Measurements from ENCODE around the gene FREM1.

FREM1 gene

DNA sequence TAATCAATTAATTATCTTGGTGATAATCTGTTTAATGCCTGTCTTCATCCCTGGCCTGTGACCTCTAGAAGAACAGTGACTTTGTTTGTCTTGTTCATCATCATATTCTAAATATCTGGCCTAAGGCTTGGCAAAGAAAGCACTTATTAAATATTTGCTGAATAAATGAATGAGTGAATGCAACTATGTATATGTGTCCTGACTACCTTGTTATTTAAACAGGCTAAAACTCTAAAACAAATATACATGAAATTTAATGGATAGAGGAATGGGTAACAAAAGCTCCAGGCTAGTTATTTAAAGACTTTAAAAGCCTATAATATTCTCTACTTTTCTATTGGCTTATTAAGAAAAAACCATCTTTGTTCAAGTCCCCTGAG lies 96.0 kb downstream of the FREM1 start:
- no peak for DNase-seq (ENCODE audit: low read depth)

DNA sequence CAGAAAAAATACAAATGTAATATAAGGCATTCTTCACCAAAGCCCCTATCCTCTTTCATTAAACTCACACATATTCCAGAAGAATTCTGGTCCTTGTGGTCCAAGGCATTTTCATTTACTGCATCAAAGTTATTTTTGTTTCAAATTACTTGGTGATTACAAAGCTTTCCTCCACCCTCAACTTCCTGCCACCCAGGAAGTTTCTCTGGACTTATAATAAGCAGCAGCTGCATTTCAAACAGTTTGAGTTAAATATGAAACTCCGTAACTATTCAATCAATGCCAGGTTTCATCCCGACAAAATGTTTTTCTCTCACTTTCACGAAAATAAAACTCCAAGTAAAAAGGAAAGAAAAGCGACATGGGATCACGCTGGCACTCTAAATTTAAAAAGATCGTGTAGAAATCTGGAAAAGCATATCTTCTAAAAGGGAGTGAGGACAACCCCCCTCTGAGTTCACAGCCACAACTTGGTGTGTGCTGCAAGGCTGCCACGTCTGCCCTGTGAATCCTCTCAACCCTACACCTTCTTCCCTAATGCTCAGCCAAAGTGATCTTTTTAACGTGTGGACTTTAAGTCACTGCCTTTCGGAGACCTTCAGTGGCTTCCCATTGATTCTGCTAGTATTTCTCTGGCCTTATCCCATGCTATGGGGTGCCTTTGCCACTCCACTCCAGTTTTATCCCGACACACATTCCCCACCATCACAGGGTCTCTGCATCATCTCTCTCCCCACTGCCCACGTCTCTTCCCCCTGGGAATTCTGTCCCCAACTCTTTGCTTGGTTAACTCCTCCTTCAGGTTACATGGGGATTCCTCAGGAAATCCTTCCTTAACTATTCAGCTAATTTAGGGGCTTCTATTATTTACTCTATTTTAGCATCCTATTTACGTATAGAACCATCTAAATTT lies 96.6 kb downstream of the FREM1 start:
- DNase-seq (ENCODE audit: low read depth) = no peak

DNA sequence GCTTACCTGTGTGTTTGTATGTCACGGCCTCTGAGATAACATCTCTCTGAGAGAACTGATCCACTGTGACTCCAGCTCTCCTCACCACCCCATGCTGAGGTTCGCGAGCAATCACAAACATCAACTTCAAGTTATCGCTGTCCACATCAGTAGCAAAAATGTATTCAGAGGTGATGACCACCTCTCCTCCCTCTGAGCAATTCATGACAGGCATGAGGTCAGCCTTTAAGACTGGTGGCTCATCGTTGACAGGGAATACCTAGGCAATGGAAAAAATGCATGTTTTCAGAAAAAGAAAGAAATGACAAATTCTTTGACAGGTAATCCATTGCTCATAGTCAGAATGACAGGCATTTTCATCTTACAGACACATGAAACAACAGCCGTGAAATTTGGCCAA lies 97.4 kb downstream of the FREM1 start:
- DNase-seq (ENCODE audit: low read depth) = no peak

DNA sequence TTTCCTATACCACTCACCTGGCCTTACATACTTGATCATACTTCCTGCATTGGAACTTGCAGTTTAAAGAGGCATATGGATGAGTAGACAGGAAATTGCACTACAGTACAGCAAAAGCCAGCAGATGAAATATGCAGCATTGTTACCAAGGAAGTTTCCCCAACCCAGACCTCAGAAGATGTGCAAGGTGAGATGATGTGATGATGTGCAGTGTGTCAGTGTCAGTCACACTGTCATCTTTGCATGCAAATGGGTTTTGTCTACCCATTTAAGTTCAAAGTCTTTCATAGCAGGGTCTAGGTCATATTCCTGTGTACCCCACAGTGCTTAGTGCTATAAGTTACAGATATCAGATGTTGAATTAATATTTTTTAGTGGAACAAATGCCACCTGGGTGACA lies 98.4 kb downstream of the FREM1 start:
- no peak for DNase-seq (ENCODE audit: low read depth)

DNA sequence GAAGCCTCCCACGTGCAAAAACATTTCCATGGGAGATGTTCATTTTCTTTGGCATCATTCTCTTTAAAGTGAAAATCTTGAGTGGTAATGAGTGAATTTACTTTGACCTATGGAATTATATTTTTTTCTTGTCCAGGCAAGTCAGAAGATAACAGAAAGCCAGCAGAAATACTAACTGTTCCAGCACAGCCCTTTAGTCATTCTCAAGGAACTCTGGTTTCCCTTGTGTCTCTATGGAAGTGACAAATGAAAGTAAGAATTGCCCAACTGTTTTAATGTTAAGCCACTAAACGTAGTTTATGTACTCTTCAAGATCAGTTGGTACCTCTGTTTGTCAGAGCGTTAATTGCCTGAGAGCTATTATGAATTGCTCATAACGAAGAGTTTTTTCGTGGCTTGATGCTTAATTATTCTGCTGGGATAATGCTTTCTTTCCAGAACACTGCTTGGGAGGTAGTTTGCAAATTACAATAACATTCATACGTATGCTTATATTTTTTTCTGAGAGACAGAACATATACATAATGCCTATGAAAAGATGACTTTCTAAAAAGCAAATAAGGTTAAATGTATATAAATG lies 103.2 kb downstream of the FREM1 start:
- no peak for DNase-seq (ENCODE audit: low read depth)

DNA sequence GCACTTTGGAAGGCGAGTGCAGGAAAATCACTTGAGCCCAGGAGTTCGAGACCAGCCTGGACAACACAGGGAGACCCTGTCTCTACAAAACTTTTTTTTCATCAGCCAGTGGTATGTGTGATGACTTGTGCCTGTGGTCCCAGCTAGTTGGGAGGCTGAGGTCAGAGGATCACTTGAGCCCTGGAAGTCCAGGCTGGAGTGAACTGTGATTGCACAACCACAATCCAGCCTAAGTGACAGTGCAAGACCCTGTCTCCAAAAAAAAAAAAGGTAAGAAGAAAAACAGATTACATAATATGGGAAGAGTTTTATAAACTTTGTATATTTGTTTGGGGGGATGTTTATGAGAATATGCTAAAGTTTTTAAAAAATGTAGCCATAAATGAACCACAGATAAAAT lies 111.2 kb downstream of the FREM1 start:
- no peak for DNase-seq (ENCODE audit: low read depth)

DNA sequence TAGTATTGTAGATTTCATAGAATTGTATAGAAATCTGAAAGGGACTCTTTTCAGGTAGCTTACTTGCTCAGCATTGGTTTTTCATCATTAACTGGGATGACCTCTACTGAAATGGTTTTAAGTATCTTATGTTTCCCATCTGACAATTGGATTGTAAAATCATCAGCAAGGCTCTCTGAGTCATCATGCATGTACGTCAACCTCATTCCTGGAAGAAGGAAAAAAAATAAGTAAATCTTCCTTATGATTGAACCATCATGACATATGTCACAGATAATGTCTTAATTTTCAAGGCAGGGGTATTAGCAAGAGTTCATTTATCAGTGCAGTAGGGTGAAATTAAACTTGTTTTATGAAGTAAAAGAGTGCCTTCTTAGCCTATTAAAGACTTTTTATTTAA lies 112.8 kb downstream of the FREM1 start:
- DNase-seq (ENCODE audit: low read depth) = no peak

DNA sequence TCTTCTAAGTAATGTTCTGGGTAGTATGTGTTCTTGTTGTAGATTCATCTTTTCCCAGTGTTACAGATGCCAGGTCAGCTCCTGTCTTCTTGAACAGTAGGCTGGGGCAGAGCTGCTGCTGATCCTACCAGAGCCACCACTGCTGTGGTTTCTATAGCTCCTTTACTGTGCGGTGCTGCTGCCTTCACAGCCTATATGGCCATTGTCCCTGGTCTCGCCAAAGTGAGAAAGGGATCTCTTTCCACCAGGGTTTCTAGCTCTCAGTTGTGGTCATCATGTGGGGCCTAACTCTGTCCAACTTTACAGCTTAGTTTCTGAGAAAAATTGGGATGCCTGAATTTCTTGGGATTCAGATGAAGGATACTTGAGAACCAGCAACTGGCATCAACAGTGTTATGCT lies 116.8 kb downstream of the FREM1 start:
- no peak for DNase-seq (ENCODE audit: low read depth)

DNA sequence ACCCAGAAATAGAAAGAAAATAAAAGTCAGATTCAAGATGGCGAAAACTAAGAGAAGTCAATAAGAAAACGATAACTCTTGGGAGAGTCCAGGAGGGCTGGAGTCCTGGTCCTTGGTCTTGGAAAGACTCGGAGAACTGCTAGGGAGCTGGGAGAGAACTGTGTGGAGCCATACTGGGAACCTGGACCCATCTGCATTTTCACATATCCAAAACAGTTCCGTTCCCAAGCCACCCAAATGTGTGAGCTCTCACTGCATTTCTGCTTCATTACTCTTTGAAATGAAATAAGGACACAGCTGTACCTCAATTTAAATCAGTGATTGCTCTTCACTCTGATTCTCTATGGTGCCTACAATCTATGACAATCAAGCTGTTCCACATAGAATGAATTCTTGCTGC lies 119.6 kb downstream of the FREM1 start:
- DNase-seq (ENCODE audit: low read depth) = no peak

DNA sequence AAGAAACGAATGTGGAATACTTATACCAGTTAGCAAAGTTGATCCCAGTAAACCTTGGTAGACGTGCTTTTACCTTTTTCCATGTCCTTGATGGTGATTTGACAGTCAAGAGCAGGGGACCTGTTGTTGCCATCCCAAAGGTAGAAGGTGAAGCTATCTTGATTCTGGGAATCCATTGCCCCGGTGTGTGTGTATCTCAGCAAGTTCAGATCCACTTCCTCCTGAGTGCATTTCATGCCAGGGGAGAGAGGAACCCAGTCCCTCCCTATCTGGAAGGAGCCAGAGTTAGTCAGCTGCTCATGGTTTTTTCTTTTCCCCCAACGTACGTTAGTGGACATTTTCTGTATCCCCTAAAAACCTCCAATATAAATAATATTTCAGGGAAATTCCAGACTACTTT lies 121.4 kb downstream of the FREM1 start:
- DNase-seq (ENCODE audit: low read depth) = no peak

DNA sequence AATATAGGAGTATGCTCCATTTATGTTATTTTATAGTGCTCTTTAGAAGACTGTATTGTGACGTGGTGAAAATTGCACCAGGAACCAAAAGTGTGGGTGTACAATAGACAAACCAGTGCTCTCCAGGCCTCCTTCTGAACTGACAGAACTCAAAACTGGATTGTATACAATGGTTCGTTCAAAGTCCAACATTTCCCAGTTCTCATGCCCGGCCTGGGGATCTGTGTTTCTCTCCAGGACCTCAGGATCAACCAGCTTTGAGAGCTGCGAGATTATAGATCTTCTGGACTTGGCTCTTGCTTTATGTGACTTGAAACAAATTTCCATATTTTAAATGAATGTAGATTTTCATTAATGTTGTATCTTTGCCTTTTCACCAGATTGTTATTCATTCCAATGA lies 126.9 kb downstream of the FREM1 start:
- no peak for DNase-seq (ENCODE audit: low read depth)

DNA sequence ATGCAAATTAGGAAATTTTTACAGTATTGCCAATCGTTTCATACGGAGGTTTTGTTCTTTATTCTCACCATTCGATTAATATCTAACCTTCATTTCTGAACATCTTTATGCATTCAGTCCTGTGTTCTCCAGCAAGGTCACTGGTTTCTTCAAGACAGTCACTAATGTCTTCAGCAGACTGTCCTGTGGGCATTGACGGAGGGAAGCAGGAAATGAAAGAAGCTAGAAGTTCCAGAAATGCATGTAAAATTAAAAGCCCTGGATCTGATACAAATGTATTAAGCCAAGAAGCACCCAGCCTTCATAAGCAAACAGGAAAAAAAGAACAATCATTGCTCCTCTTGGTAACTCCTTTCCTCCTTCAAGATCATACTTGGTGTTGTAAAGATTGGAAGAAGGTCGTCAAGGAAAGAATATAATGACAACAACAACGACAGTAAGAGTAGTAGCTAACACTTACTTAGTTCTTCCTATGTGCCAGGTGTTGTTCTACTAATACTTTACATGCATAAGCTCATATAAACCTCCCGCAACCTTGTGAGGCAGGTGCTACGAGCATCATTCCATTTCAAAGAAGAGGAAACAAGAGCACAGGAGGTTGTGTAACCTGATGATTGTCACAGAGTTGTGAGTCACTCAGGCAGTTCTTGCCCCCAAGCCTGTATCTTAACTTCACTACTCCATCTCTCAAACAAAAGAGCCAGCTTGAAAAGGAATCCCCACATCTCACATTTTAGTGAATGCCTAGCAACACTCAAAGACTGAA lies 127.8 kb downstream of the FREM1 start:
- DNase-seq (ENCODE audit: low read depth) = no peak

DNA sequence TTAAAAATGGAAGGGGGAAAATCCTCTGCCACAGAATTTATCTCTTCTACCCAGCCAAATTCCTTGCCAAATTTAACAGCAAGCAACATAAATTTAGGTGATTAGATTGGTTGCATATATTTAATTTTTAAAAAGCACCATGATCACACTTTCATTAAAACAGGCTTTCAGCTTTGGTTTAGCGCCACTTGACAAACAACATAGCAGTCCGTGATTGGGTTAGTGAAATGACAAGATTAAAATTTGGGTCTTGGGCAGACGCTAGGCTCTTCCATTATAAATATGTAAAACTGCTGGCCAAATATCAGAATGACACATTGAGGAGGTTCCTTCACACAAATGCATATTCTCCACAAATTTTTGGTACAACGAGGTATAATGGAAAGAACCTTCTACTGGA lies 129.5 kb downstream of the FREM1 start:
- no peak for DNase-seq (ENCODE audit: low read depth)

DNA sequence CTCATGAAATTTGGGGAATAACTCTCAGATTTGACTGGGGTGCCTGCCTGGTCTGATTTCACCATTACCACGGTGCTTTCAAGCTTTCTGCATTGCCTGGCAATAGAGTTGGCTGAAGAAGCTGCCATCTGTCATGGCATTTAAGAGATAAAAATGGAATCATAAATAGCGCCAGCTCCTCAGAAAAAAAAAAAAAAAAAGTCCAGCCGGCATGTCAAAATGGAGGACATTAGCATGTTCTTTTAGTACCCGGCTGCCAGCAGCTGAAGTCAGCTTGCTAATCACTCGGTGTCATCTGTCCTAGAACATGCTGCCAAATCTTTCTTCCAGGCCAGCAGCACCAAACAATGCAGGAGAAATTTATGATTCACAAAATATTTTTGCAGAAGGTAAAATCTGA lies 130.0 kb downstream of the FREM1 start:
- no peak for DNase-seq (ENCODE audit: low read depth)

DNA sequence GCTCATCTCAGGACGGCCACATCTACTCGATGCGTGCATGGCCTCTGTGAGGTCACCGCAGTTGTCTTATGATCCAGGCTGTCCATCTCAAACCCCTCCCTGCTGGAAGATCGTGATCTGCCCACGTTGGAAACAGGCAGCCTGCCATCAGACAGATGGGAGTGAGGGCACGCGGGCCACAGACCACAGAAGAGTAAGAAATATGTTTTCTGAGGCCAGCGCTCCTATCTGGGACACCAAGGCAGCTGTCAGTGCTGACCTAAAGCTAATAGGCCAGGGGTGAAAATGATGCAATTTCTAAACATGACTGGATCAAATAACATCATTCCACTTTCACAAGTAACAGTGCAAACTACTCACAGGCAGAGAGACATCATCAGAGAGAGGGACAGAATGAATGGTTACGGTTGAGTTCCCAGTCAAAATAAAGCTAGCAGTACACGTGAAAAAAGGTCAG lies 130.6 kb downstream of the FREM1 start:
- no peak for DNase-seq (ENCODE audit: low read depth)

DNA sequence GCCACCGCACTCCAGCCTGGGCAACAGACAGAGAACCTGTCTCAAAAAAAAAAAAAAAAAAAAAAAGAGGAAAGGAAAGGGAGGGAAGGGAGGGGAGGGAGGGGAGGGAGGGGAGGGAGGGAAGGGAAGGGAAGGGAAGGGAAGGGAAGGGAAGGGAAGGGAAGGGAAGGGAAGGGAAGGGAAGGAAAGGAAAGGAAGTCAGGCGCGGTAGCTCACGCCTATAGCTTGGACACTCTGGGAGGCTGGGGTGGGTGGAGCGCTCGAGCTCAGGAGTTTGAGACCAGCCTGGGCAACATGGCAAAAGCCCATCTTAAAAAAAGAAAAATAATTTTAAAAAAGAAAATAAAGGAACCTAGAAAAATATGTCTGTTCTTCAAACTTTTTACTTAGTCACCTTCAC lies 131.7 kb downstream of the FREM1 start:
- DNase-seq (ENCODE audit: low read depth) = no peak

DNA sequence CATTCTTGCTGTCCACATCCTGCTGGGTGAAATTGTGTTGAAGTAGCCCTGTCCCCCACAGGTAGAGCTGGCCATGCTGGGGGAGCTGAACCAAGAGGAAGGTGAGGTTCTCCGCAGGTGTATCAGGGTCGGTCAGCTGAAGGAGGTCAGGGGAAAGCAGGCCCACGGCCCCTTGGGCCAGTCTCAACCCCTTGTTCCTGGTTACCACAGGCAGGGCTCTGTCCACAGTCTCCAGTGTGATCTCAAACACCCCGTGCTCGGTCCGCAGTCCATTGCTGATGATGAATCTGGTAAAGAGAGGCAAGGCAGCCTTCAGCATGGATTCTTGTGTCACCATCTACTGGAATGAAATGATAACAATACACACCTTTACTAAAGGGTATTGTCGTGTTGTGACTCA lies 134.3 kb downstream of the FREM1 start:
- DNase-seq (ENCODE audit: low read depth) = no peak

DNA sequence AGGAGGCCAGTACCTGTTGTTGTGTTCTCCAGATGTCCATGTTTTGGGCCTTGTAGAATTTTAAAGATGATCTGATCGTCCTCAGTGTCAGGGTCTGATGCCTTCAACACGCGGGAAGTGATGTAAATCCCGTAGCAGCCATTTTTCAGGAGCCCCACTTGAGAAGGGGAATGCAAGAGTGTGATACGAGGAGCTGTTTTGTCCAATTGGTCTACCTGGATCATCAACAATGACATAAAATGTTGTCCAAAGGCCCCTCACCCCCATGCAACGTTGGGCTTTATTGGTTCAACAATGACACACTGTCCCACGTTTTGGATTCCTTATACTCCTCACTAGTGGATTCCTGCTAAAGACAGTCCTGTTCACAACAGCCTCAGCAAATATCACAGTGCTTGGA lies 139.6 kb downstream of the FREM1 start:
- DNase-seq (ENCODE audit: low read depth) = no peak

DNA sequence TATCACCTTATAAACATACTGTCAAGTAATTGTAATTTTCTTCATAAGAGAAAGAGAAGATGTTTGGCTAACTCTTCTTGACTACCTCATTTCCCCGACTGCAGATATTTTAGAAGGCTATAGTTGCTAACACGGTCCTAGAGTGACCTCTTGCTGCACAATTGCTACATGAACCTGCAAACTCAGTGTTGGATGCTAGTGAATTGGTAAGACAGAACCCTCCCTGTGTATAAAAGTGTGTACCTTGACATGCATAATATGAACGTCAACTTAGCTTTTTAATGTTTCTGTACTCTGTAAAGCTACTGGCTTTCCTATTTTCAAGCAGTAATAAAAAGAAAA lies 141.0 kb downstream of the FREM1 start:
- DNase-seq (ENCODE audit: low read depth) = no peak

DNA sequence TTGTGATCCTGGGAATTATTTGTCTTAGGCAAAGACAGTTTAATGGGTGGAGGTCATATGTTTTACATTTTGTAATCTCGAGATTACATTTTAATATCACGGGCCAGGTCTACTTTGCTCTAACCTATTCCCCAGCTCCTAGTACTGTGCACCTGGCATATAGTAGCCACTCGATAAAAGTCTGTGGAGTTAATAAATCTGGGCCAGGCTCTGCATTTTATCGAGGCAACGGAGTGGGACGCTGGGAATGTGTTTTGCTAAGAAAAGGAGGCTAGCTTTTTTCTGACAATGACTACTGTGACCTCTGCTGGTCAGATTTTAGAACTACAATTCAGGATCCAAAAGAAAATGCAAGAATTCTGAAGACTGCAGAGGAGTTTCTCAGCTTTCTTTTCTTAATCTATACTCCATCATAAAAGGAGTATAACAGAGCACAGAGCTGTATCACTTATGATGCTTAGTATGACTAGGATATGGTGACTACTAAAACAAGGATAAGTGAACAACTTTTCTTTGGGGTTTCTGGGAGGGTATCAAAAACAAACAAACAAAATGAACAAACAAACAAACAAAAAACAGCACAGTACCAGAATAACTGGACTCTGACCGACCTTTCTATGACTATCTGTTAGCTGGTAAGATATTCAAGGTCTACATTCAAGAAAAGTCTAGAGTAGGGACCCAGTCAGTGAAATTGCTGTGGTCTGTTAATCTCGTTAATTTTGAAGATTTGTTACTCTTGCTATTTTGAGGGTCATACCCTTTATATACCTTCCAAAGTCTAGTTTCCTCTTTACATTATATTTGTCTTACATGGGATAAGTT lies 141.6 kb downstream of the FREM1 start:
- no peak for DNase-seq (ENCODE audit: low read depth)

DNA sequence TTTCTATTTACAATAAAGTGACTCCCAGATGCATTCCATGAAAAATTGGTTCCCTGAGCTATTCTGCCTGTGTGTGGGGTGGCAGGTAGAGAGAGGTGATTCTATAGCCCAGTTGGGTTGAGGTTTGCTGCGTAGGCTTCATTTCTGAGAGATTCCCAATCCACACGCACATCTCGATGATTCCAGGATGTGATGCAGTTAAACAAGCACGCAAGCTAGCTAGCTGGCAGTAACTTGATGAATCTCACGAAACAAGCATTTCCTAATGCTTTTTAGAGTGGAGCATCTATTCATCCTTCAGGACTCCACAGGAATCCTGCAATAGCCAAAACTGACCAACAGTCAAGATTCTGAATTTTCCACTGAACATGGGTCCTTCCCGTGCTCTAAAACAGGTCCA lies 143.9 kb downstream of the FREM1 start:
- DNase-seq (ENCODE audit: low read depth) = no peak

DNA sequence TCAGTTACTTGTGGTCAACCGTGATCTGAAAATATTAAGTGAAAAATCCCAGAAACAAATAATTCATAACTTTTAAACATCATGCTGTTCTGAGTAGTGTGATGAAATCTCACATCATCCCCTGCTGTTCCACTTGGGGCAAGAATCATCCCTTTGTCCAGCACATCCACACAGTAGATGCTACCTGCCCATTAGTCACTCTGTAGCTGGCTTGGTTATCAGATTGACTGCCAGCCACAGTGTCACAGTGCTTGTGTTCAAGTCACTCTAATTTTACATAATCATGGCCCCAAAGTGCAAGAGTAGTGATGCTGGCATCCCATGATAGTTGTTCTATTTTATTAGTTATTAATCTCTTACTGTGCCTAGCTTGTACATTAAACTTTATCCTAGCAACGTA lies 148.6 kb downstream of the FREM1 start:
- DNase-seq (ENCODE audit: low read depth) = no peak
